ENCODE data around the gene PHLDB2.

GRCh38 chr3:111892070-111892469 is 33.0 kb downstream of the PHLDB2 start:
- TF ChIP-seq POLR2A (IDR thresholded peaks at IDR 0.05; ENCODE audit: borderline replicate concordance, extremely low read depth, insufficient read depth, insufficient read length), result no peak
- TF ChIP-seq JUND (IDR thresholded peaks at IDR 0.05), result no peak
- TF ChIP-seq CTCF (IDR thresholded peaks at IDR 0.05 in 2 of 3, conservative IDR thresholded peaks at IDR 0.05 in 1 of 3; ENCODE audit: borderline replicate concordance in 1 of 3, insufficient read depth in 1 of 3, low read depth in 2 of 3, low read length in 2 of 3), result no peak
